HG03354 (cell line): ENCODE data around the gene PRKCZ.

Experiments used
- ATAC-seq: cut with Tn5 transposase; IDR thresholded peaks from one replicate; pipeline ENCODE4 v1.9.1; 2021; ENCODE audit warnings: mild to moderate bottlenecking; ENCODE audit not compliant: unreplicated experiment, poor library complexity, severe bottlenecking

PRKCZ gene

GRCh38 chr1:2097386-2098300 lies 47.4 kb downstream of the PRKCZ start:
- ATAC-seq = no peak

- no peak for ATAC-seq
These were observed 48.1 kb downstream of the PRKCZ start for GRCh38 chr1:2098301-2098698.

- no peak for ATAC-seq
These were observed 48.9 kb downstream of the PRKCZ start for GRCh38 chr1:2098839-2099785.

GRCh38 chr1:2099886-2100779 lies 49.9 kb downstream of the PRKCZ start:
- no peak for ATAC-seq

GRCh38 chr1:2100780-2101108 lies 50.5 kb downstream of the PRKCZ start:
- no peak for ATAC-seq

GRCh38 chr1:2101531-2101930 lies 51.3 kb downstream of the PRKCZ start:
- no peak for ATAC-seq

GRCh38 chr1:2101946-2102345 lies 51.7 kb downstream of the PRKCZ start:
- no peak for ATAC-seq

- ATAC-seq = no peak
These were observed 52.5 kb downstream of the PRKCZ start for GRCh38 chr1:2102753-2103152.

GRCh38 chr1:2103266-2103900 lies 53.2 kb downstream of the PRKCZ start:
- ATAC-seq = no peak

GRCh38 chr1:2103901-2104590 lies 53.8 kb downstream of the PRKCZ start:
- no peak for ATAC-seq

GRCh38 chr1:2104621-2105427 lies 54.6 kb downstream of the PRKCZ start:
- no peak for ATAC-seq

GRCh38 chr1:2105781-2106524 lies 55.7 kb downstream of the PRKCZ start:
- no peak for ATAC-seq

GRCh38 chr1:2106659-2107405 lies 56.6 kb downstream of the PRKCZ start:
- ATAC-seq = no peak

- ATAC-seq = no peak
These were observed 57.5 kb downstream of the PRKCZ start for GRCh38 chr1:2107586-2108212.

- no peak for ATAC-seq
These were observed 58.1 kb downstream of the PRKCZ start for GRCh38 chr1:2108213-2108876.
